Measurements from ENCODE around the gene PBX4. TPM values are rescaled to one million over a fixed set of nuclear protein-coding genes. Genes with fewer than 3 reads are reported as not detected.

The PBX4 gene
- total and polyA plus RNA-seq, 10 of the 15 experiments (the other 5 are each of a cell fraction or from before 2014, with no cell fraction given) = 0.18 to 17.3 (median 4.2) TPM

- no peak for TF ChIP-seq CREM (IDR thresholded peaks at IDR 0.05; ENCODE audit: low read depth)
- TF ChIP-seq IKZF1 (conservative IDR thresholded peaks at IDR 0.05) = peak; percentile 66
- no peak for TF ChIP-seq CBFB (IDR thresholded peaks at IDR 0.05; ENCODE audit: low read depth)
- peak; percentile 35; the same call in 1 of the 2 replicates for TF ChIP-seq RUNX3 (IDR thresholded peaks at IDR 0.05; ENCODE audit: low read length)
- no peak for TF ChIP-seq E2F4 (IDR thresholded peaks at IDR 0.05; ENCODE audit: low read depth, low read length)
- TF ChIP-seq HCFC1 (IDR thresholded peaks at IDR 0.05; ENCODE audit: low read length) = no peak
- TF ChIP-seq SIX5 (IDR thresholded peaks at IDR 0.05; ENCODE audit: low read depth, low read length, severe bottlenecking) = no peak
- TF ChIP-seq RELB (IDR thresholded peaks at IDR 0.05; ENCODE audit: low read depth) = 0 out of 2 replicates have a peak, but pooled peaks have one; percentile 35
- TF ChIP-seq MYC (IDR thresholded peaks at IDR 0.05; ENCODE audit: insufficient read depth, insufficient read length, insufficient replicate concordance, low read length, severe bottlenecking) = peak; percentile 29
- peak; percentile 33; the same call in 1 of the 2 replicates for TF ChIP-seq SMAD5 (IDR thresholded peaks at IDR 0.05; ENCODE audit: low read depth)
- no peak for TF ChIP-seq ZNF24 (IDR thresholded peaks at IDR 0.05)
- TF ChIP-seq ZBED1 (IDR thresholded peaks at IDR 0.05; ENCODE audit: borderline replicate concordance) = no peak; the same call in 1 of the 2 replicates
- TF ChIP-seq ZBTB4 (CRISPR knock-in tag; IDR thresholded peaks at IDR 0.05) = no peak
- TF ChIP-seq ATF7 (IDR thresholded peaks at IDR 0.05; ENCODE audit: low read depth) = peak; percentile 66; the same call in 1 of the 2 replicates
- TF ChIP-seq HSF1 (IDR thresholded peaks at IDR 0.05; ENCODE audit: low read depth, low read length) = no peak
- no peak for TF ChIP-seq NR2C2 (IDR thresholded peaks at IDR 0.05; ENCODE audit: borderline replicate concordance, control insufficient read depth, insufficient read length, low read depth)
- TF ChIP-seq KAT2A (conservative IDR thresholded peaks at IDR 0.05; ENCODE audit: control insufficient read depth, low read depth, low read length) = no peak
- TF ChIP-seq, protein P1, sequence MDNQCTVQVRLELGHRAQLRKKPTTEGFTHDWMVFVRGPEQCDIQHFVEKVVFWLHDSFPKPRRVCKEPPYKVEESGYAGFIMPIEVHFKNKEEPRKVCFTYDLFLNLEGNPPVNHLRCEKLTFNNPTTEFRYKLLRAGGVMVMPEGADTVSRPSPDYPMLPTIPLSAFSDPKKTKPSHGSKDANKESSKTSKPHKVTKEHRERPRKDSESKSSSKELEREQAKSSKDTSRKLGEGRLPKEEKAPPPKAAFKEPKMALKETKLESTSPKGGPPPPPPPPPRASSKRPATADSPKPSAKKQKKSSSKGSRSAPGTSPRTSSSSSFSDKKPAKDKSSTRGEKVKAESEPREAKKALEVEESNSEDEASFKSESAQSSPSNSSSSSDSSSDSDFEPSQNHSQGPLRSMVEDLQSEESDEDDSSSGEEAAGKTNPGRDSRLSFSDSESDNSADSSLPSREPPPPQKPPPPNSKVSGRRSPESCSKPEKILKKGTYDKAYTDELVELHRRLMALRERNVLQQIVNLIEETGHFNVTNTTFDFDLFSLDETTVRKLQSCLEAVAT (IDR thresholded peaks at IDR 0.05) = no peak
- TF ChIP-seq, protein P2, sequence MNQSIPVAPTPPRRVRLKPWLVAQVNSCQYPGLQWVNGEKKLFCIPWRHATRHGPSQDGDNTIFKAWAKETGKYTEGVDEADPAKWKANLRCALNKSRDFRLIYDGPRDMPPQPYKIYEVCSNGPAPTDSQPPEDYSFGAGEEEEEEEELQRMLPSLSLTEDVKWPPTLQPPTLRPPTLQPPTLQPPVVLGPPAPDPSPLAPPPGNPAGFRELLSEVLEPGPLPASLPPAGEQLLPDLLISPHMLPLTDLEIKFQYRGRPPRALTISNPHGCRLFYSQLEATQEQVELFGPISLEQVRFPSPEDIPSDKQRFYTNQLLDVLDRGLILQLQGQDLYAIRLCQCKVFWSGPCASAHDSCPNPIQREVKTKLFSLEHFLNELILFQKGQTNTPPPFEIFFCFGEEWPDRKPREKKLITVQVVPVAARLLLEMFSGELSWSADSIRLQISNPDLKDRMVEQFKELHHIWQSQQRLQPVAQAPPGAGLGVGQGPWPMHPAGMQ (IDR thresholded peaks at IDR 0.05; ENCODE audit: borderline replicate concordance) = no peak
These were observed 9.4 kb upstream of the PBX4 start, which contains the start of gene LPAR2 (continued) for GRCh38 chr19:19627621-19628500.
